ENCODE data around the gene MTSS2.

MTSS2 gene

DNA sequence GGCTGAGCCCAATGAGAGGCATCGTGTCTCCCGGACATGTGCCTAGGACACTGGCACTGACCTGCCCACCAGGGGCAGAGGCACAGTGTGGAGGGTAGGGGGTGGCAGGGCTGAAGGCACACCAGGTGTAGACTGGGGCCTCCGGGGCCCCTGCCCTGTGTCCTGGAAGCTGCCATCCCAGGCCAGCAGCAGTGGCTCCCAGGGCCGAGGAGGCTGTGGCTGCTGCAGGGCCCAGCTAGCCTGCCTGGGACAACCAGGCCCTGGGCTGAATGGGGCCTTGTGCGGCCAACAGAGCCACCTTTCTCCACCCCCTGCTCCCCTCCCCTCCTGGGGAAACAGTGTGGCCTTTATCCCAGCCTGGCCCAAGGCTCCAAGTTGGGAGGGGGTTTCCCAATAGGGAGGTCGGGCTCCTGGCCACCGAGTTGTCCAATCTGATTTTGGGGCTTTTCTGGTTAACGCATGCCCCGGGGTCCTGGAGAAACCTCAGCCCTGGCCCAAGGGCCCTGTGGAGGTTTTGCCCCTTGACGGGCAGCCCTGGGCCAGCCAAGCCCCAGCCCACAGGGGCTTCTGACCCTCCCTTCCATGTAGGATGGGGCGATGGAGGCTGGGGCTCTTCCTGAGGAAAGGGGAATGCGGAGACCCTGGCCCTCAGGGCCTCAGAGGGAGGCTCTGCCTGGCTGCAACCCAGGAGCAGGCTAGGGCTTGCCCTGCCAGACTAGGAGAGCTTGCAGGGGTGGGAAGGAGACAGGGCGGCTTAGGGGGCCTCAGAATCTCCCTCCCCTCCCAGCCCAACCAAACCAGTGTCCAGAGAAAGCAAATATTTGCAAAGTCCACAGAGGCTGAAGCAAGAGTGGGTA, 4.2 kb downstream of the MTSS2 start:
- Histone ChIP-seq H3K27me3 (replicated peaks; ENCODE audit: control insufficient read depth, insufficient read depth, low read length) (no peaks in the 10 kb centered on the region), H3K9me3 (ENCODE audit: control insufficient read depth, low read length) (no peaks in the 10 kb centered on the region), H3K4me1 (ENCODE audit: control insufficient read depth, insufficient read depth, low read length) (peaks cover 51% of the 10 kb centered on the region), H3K36me3 (ENCODE audit: control insufficient read depth, insufficient read depth, low read length, severe bottlenecking) (peaks cover 26% of the 10 kb centered on the region), H3K4me3 (ENCODE audit: low read length) (peak overlapping the region; percentile 23), H3K9ac (ENCODE audit: low read length) (peak overlapping the region; percentile 75)
- DNase-seq (ENCODE audit: low read depth) = no peak

DNA sequence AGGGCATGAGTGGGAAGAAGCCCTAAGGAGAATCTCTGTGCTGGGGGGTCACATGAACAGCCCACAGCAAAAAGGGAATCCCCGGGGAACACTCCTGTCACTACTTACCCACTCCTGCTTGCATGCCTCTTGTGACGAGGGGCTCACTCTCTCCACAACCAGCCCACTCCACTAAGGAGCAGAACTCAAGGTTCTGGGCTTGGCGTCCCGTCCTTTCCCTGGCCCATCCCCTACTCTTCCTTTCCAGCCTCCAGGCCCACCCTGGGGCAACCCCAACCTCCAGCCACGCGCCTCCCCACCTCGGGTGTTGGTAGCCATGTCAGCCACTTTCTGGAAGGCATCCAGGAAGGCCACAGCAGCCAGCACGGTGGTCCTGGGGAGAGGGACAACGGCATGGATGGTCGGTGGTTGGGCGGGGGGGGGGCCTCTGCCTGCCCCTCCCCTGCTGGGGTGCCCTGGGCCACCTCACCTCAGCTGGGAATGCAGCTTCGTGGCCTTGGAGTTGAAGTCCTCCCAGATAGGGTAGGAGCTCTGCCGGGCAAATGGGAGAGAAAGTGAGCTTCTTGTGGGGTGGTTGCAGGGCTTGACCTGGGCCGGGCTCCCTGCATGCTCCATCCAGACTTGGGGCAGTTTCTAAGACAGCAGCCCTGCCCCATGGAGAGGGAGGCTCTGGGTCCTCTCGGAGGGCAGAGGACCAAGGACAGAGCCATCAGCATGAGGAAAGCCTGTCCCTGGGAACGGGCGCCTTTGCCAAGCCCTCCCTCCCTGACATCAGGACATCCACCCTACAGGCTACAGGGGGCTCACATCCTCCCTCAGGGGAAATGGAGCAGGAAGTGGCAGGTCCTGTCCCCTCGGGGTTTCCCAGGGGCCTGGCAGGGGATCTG, 5.1 kb downstream of the MTSS2 start:
- Histone ChIP-seq H3K9me3 (ENCODE audit: control insufficient read depth, low read length) (no peaks in the 10 kb centered on the region), H3K4me1 (ENCODE audit: control insufficient read depth, insufficient read depth, low read length) (peaks cover 55% of the 10 kb centered on the region), H3K36me3 (ENCODE audit: control insufficient read depth, insufficient read depth, low read length, severe bottlenecking) (peaks cover 34% of the 10 kb centered on the region), H3K27me3 (replicated peaks; ENCODE audit: control insufficient read depth, insufficient read depth, low read length) (no peaks in the 10 kb centered on the region), H3K4me3 (ENCODE audit: low read length) (no peak overlapping the region), H3K9ac (ENCODE audit: low read length) (peak overlapping the region; percentile 75)
- no peak for DNase-seq (ENCODE audit: low read depth)

GRCh38 chr16:70679671-70680494, 6.0 kb downstream of the MTSS2 start:
- no peaks in the 10 kb centered on the region for H3K9me3 ChIP-seq (ENCODE audit: control insufficient read depth, low read length)
- H3K27me3 ChIP-seq (replicated peaks; ENCODE audit: control insufficient read depth, insufficient read depth, low read length) = no peaks in the 10 kb centered on the region
- H3K9ac ChIP-seq (ENCODE audit: low read length) = no peak overlapping the region
- H3K36me3 ChIP-seq (ENCODE audit: control insufficient read depth, insufficient read depth, low read length, severe bottlenecking) = peaks cover 42% of the 10 kb centered on the region
- no peak overlapping the region for H3K4me3 ChIP-seq (ENCODE audit: low read length)
- no peak for DNase-seq (ENCODE audit: low read depth)
- peaks cover 56% of the 10 kb centered on the region for H3K4me1 ChIP-seq (ENCODE audit: control insufficient read depth, insufficient read depth, low read length)

DNA sequence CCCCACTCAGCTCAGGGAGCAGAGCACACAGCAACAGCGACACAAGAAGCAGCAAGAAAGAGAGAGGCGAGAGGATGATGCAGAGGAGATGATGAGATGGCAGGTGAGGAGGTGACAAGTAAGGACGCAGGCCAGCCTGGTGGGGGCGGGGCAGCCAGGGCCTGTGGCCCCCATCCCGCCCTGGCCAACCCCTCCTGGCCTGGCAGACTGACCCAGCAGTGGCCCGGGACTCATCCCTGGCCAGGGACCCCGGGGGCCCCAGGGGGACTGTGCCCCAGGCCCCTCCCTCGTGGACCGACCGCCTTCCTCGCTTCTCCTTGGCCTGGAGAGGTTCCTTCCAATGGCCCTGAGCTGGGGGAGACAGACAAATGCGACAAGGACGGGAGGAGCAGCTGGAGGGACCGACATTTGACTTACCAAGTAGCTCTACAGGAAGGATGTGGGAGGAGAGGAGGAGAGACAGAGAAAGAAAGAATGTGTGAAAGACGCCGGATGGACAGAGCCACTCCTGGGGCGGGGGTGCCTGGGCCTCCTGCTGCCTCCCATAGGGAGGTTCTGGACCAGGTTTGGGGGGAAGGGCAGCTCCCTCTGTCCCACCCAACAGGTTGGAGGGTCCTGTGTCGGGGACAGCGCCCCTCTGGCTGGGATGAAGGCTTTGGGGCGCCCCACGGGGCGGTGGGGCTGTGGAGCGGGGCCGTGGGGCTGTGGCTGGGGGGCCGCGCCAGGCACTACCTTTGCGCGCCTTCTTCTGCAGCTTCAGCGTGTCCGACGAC, 6.8 kb downstream of the MTSS2 start:
- Histone ChIP-seq H3K36me3 (ENCODE audit: control insufficient read depth, insufficient read depth, low read length, severe bottlenecking) (peaks cover 50% of the 10 kb centered on the region), H3K9me3 (ENCODE audit: control insufficient read depth, low read length) (no peaks in the 10 kb centered on the region), H3K4me1 (ENCODE audit: control insufficient read depth, insufficient read depth, low read length) (peaks cover 49% of the 10 kb centered on the region), H3K4me3 (ENCODE audit: low read length) (no peak overlapping the region), H3K9ac (ENCODE audit: low read length) (no peak overlapping the region), H3K27me3 (replicated peaks; ENCODE audit: control insufficient read depth, insufficient read depth, low read length) (no peaks in the 10 kb centered on the region)
- no peak for DNase-seq (ENCODE audit: low read depth)

GRCh38 chr16:70678121-70678897, 7.5 kb downstream of the MTSS2 start:
- no peak for DNase-seq (ENCODE audit: low read depth)
- peaks cover 42% of the 10 kb centered on the region for H3K4me1 ChIP-seq (ENCODE audit: control insufficient read depth, insufficient read depth, low read length)
- H3K36me3 ChIP-seq (ENCODE audit: control insufficient read depth, insufficient read depth, low read length, severe bottlenecking) = peaks cover 58% of the 10 kb centered on the region
- no peak overlapping the region for H3K9ac ChIP-seq (ENCODE audit: low read length)
- no peak overlapping the region for H3K4me3 ChIP-seq (ENCODE audit: low read length)
- no peaks in the 10 kb centered on the region for H3K27me3 ChIP-seq (replicated peaks; ENCODE audit: control insufficient read depth, insufficient read depth, low read length)
- H3K9me3 ChIP-seq (ENCODE audit: control insufficient read depth, low read length) = no peaks in the 10 kb centered on the region

GRCh38 chr16:70677499-70678120, 8.2 kb downstream of the MTSS2 start:
- Histone ChIP-seq H3K4me1 (ENCODE audit: control insufficient read depth, insufficient read depth, low read length) (peaks cover 38% of the 10 kb centered on the region), H3K9me3 (ENCODE audit: control insufficient read depth, low read length) (no peaks in the 10 kb centered on the region), H3K27me3 (replicated peaks; ENCODE audit: control insufficient read depth, insufficient read depth, low read length) (no peaks in the 10 kb centered on the region), H3K36me3 (ENCODE audit: control insufficient read depth, insufficient read depth, low read length, severe bottlenecking) (peaks cover 65% of the 10 kb centered on the region), H3K4me3 (ENCODE audit: low read length) (no peak overlapping the region), H3K9ac (ENCODE audit: low read length) (no peak overlapping the region)
- no peak for DNase-seq (ENCODE audit: low read depth)

DNA sequence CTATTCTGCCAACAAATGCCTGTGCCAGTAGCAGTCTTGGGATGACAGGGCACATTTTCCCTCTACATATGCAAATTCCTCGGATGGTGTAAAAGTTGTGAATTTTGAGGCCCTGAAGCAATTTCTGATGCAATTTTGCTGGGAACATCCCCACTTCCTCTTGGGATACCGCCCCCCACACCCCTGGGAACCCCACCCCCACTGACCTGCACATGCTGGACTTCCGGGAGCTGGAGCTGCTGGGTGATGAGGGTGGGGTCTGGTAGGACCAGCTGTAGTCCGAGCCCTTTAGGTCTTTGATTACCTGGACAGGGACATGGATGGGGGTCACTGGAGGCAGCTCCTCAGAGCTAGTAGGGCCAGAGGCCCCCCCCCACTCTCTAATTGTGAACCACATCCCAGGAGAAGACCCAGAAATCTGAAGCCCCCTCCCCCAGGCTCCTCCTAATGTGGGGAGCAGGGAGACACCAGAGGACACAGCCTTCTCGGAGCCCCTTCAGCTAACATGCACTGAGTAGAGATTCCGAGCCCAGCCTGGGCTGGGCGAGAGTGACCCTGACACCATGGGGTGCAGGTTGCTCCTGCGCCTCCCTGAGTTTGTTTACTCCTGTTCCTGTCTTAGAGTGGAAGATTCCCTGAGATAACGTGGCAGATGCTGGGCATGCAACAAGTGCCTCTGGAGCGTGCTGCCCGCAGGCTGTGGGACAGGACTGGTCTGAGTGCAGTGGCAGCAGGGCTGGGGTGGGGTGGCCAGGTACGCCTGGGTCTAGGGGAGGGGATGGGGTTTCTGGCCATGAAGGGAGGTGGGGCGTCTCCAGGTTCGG, 9.0 kb downstream of the MTSS2 start:
- Histone ChIP-seq H3K4me3 (ENCODE audit: low read length) (no peak overlapping the region), H3K36me3 (ENCODE audit: control insufficient read depth, insufficient read depth, low read length, severe bottlenecking) (peaks cover 68% of the 10 kb centered on the region)

DNA sequence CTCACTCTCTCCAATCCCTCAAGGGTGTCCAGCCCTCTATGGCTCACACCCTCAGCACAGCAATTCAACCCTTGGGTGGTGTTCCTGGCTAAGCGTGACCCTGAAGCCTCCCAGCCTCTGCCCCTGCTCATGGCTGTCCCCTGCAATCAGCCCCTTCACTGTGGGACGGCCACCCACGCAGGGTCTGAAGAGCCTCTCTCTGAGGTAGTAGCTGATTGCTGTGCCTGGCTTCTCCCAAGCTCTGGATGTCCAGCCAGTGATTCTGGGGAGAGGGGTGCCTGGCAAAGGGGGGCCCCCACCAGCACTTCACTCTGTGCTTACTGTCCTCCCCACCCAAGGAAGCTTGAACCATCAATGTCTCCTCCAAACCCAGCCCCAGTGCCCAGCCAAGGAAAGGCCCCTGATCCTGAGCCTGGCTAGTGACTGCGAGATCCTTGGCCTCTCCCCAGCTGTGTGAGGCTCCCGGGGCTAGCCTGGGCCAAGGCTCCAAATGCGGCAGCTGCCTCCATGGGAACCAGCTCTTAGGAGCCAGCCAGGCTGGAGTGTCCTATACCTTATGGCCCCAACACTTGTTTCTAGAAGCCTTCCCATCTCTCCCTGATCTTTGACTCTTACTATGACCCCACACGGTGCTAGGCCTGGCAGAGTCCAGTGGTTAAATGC, 9.9 kb downstream of the MTSS2 start:
- H3K9me3 ChIP-seq (ENCODE audit: control insufficient read depth, low read length) = no peaks in the 10 kb centered on the region
- H3K4me3 ChIP-seq (ENCODE audit: low read length) = no peak overlapping the region
- no peak for DNase-seq (ENCODE audit: low read depth)
- H3K4me1 ChIP-seq (ENCODE audit: control insufficient read depth, insufficient read depth, low read length) = peaks cover 23% of the 10 kb centered on the region
- H3K27me3 ChIP-seq (replicated peaks; ENCODE audit: control insufficient read depth, insufficient read depth, low read length) = no peaks in the 10 kb centered on the region
- H3K36me3 ChIP-seq (ENCODE audit: control insufficient read depth, insufficient read depth, low read length, severe bottlenecking) = peaks cover 77% of the 10 kb centered on the region
- peak overlapping the region; percentile 65 for H3K9ac ChIP-seq (ENCODE audit: low read length)

More for the DNA sequence above, 9.0 kb downstream of the MTSS2 start:
- H3K4me1 ChIP-seq (ENCODE audit: control insufficient read depth, insufficient read depth, low read length) = peaks cover 32% of the 10 kb centered on the region
- H3K27me3 ChIP-seq (replicated peaks; ENCODE audit: control insufficient read depth, insufficient read depth, low read length) = no peaks in the 10 kb centered on the region
- no peak for DNase-seq (ENCODE audit: low read depth)
- no peaks in the 10 kb centered on the region for H3K9me3 ChIP-seq (ENCODE audit: control insufficient read depth, low read length)
- H3K9ac ChIP-seq (ENCODE audit: low read length) = peak overlapping the region; percentile 65
